Pancreas (tissue), 10 donors: ENCODE results near the gene PNMA1. TPM values are rescaled to one million over a fixed set of nuclear protein-coding genes. Genes with fewer than 3 reads are reported as not detected.

ENCODE experiments used
- ATAC-seq, 4 donors: fragments of 200-7000 bp; cut with Tn5 transposase; one replicate each; pipeline versions ENCODE4 v1.8.0 to v1.9.1; 2020; ENCODE audit warnings: mild to moderate bottlenecking in 4 of 4, moderate library complexity in 4 of 4
- DNase-seq, 6 donors: peaks; one replicate each; pipeline ENCODE4 v3.0.0-alpha.2; 2020
- FAIRE-seq: peaks from 2 replicates; lab custom pipeline; 2012; peaks lifted over from hg19 to GRCh38; lab: Jason Lieb, UNC
- H3K27ac ChIP-seq, 4 donors: fragments of 200-600 bp; sonication (generic); 1 replicate in 3 of 4; 2 replicates in 1 of 4; pipeline versions ENCODE4 v1.5.0 to v1.8.0; 2020
- H3K27me3 ChIP-seq, 4 donors: fragments of 200-600 bp; one replicate each; pipeline ENCODE4 v1.8.0; 2021
- H3K36me3 ChIP-seq, 3 donors: fragments of 200-600 bp; sonication (generic) in 1 of 3; one replicate each; pipeline versions ENCODE4 v1.5.0 to v1.8.0; 2020 to 2021
- H3K4me1 ChIP-seq, 3 donors: fragments of 200-600 bp; one replicate each; pipeline ENCODE4 v1.8.0; 2021
- H3K4me3 ChIP-seq, 4 donors: fragments of 200-600 bp; sonication (generic) in 2 of 4; one replicate each; pipeline versions ENCODE4 v1.5.0 to v1.8.0; 2020 to 2021
- H3K9me3 ChIP-seq, 4 donors: fragments of 200-600 bp; one replicate each; pipeline ENCODE4 v1.8.0; 2021
- CTCF ChIP-seq, 4 donors: fragments of 200-600 bp; sonication (generic) in 3 of 4; IDR thresholded peaks; one replicate each; pipeline versions ENCODE4 v1.5.0 to v1.8.0; 2021; ENCODE audit warnings: antibody characterized with exemption in 4 of 4
- WGBS, 2 donors: extraction: QIAGEN DNeasy Blood & Tissue Kit; methylation state at CpG; one replicate each; pipeline ENCODE4 v1.1.7; 2013; 5-methylcytosine and 5-hydroxymethylcytosine counted together
- intact Hi-C, 3 donors: fragments of 100-400 bp; cut with DNase I; formaldehyde crosslinking; loops; one replicate each; pipeline versions ENCODE4 v1.11.1 to v1.14.2; 2022
- polyA plus RNA-seq, 2 donors: library from polyadenylated mRNA; stranded (reverse); fragments of 200-250 nt; gene quantifications; one replicate each; pipeline ENCODE4 v1.2.3, GENCODE V29; 2013
- total RNA-seq, 6 donors: library from RNA; stranded (reverse); fragmentation: NEBNext Ultra II Directional in 4 of 6; extraction: Animal tissue kit (Norgen Biotek cat#: 25700) in 4 of 6; gene quantifications; one replicate each; pipeline versions ENCODE4 v1.2.1 to v1.2.4, GENCODE V29; 2021 to 2023
- donor health status: healthy with polysubstance abuse.
- donor health status: DM: no; HTN: no; CAD: no; lungs with moderate emphysema.
- donor health status: DM: no; HTN: no; CAD: no.
- donor health status: control.
- donor health status: control.
- donor health status: Bipolar disorder and iron deficiency.
- donor health status: DM: yes; HTN: yes; CAD: no.
- donor health status: DM: no; HTN: no; CAD: no.
- donor health status: DM: no; HTN: no; CAD: no.
- donor health status: DM: yes; HTN: yes; CAD: no.

Gene PNMA1
- total and polyA plus RNA-seq, 8 donors = 2.8 to 25.4 (median 6.7) TPM

- no peak overlapping the region for H3K27ac ChIP-seq
- DNase-seq (no peak), FAIRE-seq (no peak), ATAC-seq (no peak)
- intact Hi-C loops = no loop called here
- no peaks in the 10 kb centered on the region for H3K9me3 ChIP-seq
- TF ChIP-seq CTCF (IDR thresholded peaks at IDR 0.05) = no peak
- WGBS, 2 donors = 90 to 94% methylated on average over 5 of the region's 5 CpGs
- H3K4me1 ChIP-seq = no peaks in the 10 kb centered on the region
- H3K4me3 ChIP-seq = no peak overlapping the region
- H3K27me3 ChIP-seq = no peaks in the 10 kb centered on the region
- no peaks in the 10 kb centered on the region for H3K36me3 ChIP-seq
Observed at GRCh38 chr14:73684627-73685026, 29.6 kb downstream of the PNMA1 start.

GRCh38 chr14:73680821-73681220, 33.4 kb downstream of the PNMA1 start:
- WGBS, 2 donors = 96 to 97% methylated on average over 5 of the region's 5 CpGs
- intact Hi-C loops = no loop called here
- H3K36me3 ChIP-seq = no peaks in the 10 kb centered on the region
- H3K4me1 ChIP-seq = no peaks in the 10 kb centered on the region
- H3K9me3 ChIP-seq = no peaks in the 10 kb centered on the region
- no peak for TF ChIP-seq CTCF (IDR thresholded peaks at IDR 0.05)
- no peak for DNase-seq
- no peak for FAIRE-seq
- no peaks in the 10 kb centered on the region for H3K27me3 ChIP-seq
- H3K27ac ChIP-seq = no peak overlapping the region
- no peak overlapping the region for H3K4me3 ChIP-seq
- no peak for ATAC-seq

GRCh38 chr14:73678698-73679097, 35.5 kb downstream of the PNMA1 start:
- FAIRE-seq (no peak), DNase-seq (no peak), ATAC-seq (no peak)
- Histone ChIP-seq H3K36me3 (no peaks in the 10 kb centered on the region), H3K4me1 (no peaks in the 10 kb centered on the region), H3K9me3 (no peaks in the 10 kb centered on the region), H3K27me3 (no peaks in the 10 kb centered on the region), H3K27ac (no peak overlapping the region), H3K4me3 (no peak overlapping the region)
- intact Hi-C loops = no loop called here
- no peak for TF ChIP-seq CTCF (IDR thresholded peaks at IDR 0.05)
- 99% methylated on average over 4 of the region's 4 CpGs for WGBS, 2 donors

- intact Hi-C loops = no loop called here
- no peak for DNase-seq
- TF ChIP-seq CTCF (IDR thresholded peaks at IDR 0.05) = no peak
- FAIRE-seq = no peak
- Histone ChIP-seq H3K36me3 (no peaks in the 10 kb centered on the region), H3K27me3 (no peaks in the 10 kb centered on the region), H3K9me3 (no peaks in the 10 kb centered on the region), H3K27ac (no peak overlapping the region), H3K4me3 (no peak overlapping the region), H3K4me1 (peaks cover 0 to 5% (median 0%) of the 10 kb centered on the region in 3 donors)
- 75% methylated on average over 3 of the region's 3 CpGs for WGBS, 2 donors
- ATAC-seq = no peak
Observed at GRCh38 chr14:73674986-73675385, 39.2 kb downstream of the PNMA1 start.

GRCh38 chr14:73667854-73668253, 46.3 kb downstream of the PNMA1 start:
- H3K27me3 ChIP-seq = no peaks in the 10 kb centered on the region
- DNase-seq = no peak
- no peak for FAIRE-seq
- no peaks in the 10 kb centered on the region for H3K9me3 ChIP-seq
- peaks cover 0 to 5% (median 0%) of the 10 kb centered on the region in 3 donors for H3K4me1 ChIP-seq
- WGBS, 2 donors = 92 to 95% methylated on average over 3 of the region's 3 CpGs
- no peak overlapping the region for H3K27ac ChIP-seq
- no peak for ATAC-seq
- no peak overlapping the region for H3K4me3 ChIP-seq
- H3K36me3 ChIP-seq = no peaks in the 10 kb centered on the region
- no peak for TF ChIP-seq CTCF (IDR thresholded peaks at IDR 0.05)
- intact Hi-C loops = no loop called here
